HG02588 (cell line): ENCODE measurements around the gene HCN2.

Experiments
- ATAC-seq: cut with Tn5 transposase; IDR thresholded peaks from one replicate; pipeline ENCODE4 v1.9.1; 2021; ENCODE audit warnings: mild to moderate bottlenecking, moderate library complexity; ENCODE audit not compliant: unreplicated experiment

The HCN2 gene

GRCh38 chr19:633786-634639 is 44.3 kb downstream of the HCN2 start:
- ATAC-seq, result no peak

DNA sequence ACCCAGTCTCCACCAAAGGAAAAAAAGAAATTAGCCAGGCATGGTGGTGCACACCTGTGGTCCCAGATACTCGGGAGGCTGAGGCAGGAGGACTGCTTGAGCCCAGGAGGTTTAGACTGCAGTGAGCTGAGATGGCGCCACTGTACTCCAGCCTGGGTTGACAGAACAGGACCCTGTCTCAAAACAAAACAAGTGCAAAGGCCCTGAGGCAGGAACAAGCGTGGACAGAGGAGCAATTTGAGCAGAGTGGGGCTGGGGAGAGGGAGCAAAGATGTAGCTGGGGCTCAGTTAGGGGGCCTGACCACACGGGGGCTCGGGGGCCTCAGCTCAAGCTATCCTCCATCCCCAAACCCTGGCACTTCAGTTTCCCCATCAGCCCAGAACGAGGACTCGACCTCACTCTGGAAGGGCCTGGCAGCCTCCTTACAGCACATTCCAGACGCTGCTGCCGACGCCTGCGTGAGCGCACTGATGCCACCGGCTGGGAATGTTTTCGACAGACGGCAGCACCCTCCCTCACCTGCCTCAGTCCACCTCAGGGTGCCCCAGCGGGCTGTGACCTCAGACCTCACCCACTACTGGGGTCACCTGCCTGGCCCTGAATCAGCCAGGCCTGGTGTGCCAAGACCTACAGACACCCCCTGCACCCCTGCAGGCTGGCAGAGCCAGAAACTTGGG is 45.4 kb downstream of the HCN2 start:
- no peak for ATAC-seq

DNA sequence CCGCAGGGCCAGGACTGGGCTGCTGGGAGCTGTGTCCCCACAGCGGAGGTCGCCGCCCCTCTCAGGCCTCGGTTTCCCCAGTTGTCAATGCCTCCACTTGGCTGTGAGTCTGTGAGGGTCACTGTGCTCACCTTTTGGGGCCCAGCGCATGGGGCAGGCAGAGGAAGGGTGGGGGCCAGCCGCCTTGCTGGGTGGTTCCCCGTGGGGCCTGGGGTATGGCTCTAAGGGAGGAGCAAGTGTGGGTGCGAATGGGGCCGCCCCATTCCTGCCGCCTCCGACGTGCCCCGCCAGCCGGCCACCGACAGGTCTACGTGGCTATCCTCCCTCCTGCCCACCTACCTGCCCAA is 49.2 kb downstream of the HCN2 start:
- no peak for ATAC-seq

DNA sequence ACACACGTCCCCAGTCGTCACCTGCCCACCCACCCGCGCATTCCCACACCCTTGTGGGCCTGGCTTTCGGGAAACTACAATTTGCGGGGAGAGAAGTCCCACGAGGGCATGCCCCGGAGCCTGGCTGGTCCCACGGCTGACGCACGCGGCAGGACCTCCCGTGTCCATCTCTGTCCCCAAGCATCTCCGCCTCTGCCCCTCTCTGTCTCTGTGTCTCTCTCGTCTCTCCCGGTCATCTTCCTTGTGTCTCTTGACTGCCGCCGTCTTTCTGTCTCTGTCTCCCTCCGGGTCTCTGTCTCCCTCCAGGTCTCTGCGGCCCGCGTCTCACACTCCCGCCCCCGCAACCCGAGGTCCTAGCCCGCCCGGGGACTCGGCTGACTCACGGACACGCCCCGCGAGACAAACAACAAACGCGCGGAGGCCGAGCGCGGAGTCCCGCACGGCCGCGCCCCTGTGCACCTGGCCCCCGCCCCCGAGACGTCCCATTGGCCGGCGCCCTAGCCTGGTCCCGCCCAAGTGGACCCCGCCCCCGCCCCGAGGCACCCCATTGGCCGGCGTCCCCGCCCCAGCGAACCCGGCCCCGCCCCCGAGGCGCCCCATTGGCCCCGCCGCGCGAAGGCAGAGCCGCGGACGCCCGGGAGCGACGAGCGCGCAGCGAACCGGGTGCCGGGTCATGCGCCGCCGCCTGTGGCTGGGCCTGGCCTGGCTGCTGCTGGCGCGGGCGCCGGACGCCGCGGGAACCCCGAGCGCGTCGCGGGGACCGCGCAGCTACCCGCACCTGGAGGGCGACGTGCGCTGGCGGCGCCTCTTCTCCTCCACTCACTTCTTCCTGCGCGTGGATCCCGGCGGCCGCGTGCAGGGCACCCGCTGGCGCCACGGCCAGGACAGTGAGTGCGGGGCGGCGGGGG is 49.8 kb downstream of the HCN2 start, which contains the start of gene FGF22:
Gene FGF22, plus strand, starts transcription at position 627 of the 908 bp plus-strand sequence. Its CDS starts 47 bp downstream, at position 674.
- peak; percentile 61 for ATAC-seq

- ATAC-seq, result no peak
These were observed 50.5 kb downstream of the HCN2 start for GRCh38 chr19:640161-640558.

DNA sequence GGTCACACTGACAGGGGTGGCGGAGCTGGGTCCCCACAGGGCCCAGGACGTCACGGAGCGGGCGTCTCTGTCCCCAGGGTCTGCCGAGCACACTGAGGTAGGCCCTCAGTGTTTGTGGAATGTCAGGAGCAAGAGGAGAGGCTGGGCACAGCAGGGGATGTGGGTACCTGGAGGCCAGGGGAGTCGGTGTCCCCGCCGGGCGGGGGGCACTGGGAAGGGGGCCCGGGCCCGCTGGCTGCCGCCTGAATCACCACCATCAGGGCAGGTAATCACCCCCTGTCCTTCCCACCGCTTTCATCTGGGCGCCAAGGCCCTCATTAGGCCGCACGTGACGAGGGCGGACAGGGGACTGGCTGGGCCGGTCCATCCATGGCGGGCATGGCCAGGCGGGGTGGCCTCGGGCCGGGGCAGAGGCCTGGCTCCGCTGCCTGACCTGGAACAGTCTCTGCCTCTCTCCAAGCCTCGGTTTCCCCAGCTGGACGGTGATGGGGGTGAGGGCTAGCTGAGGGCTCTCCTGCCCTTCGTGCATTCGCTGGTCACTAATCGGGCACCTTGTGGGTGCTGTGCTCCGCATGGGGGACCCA is 51.0 kb downstream of the HCN2 start:
- ATAC-seq, result no peak

DNA sequence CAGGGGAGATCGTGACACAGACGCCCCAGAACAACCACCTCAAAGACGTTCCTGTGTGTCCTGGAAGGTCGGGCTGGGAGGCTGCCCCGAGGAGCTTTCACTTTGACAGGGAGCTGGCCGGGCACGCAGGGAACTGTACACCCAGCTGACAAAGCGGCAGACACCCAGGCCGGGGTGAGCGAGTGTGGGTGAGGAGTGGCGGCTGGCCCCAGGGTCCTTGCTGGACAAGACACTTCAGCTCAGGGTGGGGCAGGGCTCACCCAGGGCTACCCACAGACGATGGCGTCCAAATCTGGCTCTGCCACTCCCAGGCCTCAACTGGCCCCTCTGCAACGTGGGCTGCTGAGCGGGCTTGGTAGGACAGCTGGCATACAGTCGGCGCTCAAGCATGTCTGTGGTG is 52.0 kb downstream of the HCN2 start:
- no peak for ATAC-seq

DNA sequence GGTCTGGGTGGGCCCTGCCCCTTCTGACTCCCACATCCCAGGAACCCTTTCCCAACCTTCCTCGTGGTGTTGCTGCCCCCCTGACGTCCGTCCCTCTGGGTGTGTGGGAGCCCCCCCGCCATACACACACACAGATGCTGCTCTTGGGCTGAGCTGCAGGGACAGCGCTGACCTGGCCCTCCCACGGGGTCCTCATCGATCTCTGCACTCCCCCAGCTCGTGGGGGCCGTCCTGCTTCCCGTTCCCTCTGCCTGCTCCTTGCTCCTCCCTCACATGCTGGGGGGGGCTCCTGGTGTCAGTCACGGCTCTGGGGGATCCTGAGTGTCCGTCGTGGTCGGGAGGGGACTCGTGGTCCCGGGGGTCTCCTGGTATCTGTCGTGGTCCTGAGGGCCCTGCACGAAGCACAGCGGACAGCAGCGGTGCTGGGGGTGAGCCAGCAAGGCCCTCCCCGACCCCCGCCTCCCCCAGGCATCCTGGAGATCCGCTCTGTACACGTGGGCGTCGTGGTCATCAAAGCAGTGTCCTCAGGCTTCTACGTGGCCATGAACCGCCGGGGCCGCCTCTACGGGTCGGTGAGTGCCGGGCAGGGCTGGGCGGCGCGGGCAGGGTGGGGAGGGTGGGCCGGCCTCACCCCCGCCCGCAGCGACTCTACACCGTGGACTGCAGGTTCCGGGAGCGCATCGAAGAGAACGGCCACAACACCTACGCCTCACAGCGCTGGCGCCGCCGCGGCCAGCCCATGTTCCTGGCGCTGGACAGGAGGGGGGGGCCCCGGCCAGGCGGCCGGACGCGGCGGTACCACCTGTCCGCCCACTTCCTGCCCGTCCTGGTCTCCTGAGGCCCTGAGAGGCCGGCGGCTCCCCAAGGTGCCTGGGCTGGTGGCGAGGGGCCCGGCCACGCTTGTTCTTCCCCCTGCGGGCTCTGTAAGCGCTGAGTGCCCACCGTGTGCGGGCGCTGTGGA is 53.4 kb downstream of the HCN2 start:
- ATAC-seq, result no peak

DNA sequence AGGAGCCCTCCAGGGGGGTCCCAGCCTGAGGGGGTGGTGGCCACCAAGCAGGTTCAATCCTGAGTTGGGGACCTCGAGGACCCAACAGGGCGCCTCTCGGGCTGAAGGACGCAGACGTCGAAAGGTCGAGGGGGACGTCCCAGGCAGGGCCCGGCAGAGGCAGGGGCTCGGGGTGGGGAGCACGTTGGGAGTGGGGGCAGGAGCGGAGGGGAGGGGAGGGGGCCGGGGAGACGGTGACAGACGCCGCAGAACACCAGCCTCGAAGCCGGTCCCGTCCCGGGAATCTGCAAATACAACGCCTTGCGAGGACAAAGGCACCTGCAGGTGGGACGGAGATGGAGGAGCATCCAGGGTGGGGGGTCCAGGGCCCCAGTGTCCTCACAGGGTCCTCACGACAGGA is 54.1 kb downstream of the HCN2 start:
- ATAC-seq, result no peak

- ATAC-seq, result no peak
These were observed 54.7 kb downstream of the HCN2 start for GRCh38 chr19:644363-644762.

DNA sequence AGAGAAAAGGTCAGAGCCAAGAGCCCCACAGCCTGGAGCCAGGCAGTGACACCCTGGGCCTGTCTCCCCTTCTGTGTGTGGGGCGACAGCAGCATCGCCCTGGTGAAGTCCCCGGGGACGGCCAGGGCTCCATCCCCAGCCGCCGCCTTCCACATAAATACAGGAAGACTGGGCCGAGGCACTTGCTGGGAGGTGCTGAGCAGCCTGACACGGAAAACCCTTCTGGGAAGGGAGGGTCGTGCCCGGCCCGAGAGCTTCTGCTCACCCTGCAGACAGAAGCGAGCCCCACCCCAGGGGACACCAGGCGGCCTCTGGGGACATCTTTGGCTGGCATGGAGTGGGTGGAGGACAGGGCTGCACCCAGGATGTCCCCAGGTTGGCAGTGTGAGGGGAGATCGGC is 55.1 kb downstream of the HCN2 start:
- no peak for ATAC-seq

DNA sequence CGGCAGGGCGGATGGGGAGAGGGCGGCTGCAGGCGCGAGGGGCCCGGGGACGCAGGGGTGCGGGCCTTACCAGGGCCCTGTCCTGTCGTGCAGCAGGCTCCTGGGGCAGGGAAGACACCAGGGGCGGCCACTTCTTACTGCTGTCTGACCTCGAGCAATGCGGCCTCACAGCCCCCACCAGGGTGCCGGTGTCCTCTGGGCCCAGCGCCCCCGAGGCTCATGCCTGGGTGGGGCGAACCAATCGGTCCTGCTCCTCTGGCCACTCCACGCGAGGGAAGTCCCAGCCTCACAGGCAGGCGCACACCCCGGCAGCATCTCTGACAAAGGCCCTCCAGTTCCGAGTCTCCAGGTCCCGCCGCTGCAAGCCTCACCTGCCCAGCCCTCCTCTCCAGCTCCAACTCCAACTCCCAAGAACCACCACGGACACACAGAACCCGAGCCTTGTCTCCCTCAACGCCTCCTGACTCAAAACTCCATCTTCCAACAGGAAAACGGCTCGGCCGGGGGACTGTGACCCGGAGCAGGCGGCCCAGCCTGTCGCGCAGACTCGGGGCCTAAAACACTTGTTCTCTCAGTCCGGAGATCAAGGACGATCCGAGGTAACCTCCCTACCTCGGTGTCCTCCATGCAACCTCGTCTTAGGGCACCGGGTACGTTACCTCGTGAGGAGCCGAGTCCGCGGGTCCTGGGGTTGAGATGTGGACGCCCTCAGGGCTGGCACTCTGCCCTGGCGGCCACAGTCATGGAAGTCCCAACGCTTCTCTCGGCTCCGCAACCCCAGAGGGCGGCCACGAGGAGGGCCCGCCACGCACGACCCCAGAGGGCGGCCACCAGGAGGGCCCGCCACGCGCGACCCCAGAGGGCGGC is 56.5 kb downstream of the HCN2 start:
- ATAC-seq, result no peak

GRCh38 chr19:646779-647565 is 57.3 kb downstream of the HCN2 start:
- no peak for ATAC-seq

DNA sequence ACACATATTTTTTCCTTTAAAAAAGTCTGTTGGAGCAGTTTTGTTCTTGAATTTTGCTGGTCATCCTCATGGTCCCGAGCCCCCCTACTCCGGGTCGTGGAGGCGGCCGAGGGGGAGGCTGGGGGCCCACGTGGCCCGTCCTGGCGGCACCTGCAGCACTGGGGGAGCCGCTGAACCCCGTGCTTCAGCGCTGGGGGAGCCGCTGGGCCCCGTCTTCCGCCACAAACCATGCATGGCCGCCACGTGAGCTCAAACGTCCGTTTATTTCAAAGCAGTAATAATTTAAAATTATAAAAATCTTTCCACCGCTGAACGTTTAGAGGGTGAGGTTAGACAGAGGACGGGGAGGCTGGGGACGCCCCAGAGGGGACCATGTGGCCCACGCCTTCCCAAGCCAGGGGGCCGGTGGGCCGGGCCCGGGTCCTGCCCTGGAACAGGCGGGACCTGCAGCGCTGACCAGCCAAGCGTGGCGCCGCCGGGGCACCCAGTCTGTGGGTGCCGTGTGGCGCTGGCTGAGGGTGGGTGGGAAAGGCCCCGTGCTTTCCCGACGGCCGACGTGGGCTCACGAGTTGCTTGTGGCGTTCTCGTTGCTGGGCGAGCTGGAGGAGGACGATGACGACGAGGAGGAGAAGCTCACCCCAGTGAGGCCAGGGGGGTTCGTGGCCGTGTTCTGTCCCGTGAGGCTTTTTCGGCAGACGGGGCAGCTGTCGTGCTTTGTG is 58.0 kb downstream of the HCN2 start:
- no peak for ATAC-seq

DNA sequence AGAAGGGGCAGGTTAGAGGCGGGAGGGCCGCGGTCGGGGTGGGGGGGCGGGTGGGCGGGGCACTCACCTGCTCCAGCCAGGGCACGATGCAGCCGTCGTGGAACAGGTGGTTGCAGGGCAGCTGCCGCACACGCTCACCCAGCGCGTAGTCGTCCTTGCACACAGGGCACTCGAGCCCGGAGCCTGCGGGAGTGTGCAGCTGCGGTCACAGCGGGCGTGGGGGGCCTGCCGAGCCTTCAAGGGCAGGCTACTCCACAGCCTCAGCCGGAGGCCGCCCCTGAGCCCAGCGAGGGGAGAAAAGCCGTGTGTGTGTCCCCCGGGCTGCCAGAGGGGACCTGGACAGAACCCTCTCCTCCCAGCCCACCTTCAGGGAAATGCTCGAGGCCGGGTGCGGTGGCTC is 58.6 kb downstream of the HCN2 start:
- ATAC-seq, result no peak

GRCh38 chr19:648904-649801 is 59.5 kb downstream of the HCN2 start:
- ATAC-seq, result no peak
